NCI-H146 (cell line): ENCODE results near the gene NOD1.

Experiments
- DNase-seq: peaks from one replicate; lab custom pipeline; 2025; lab: John Stamatoyannopoulos, UW

Gene NOD1

GRCh38 chr7:30470163-30470770 is 8.3 kb downstream of the NOD1 start:
- no peak for DNase-seq

- DNase-seq: no peak
Measured at GRCh38 chr7:30469303-30469702, 9.3 kb downstream of the NOD1 start.

- no peak for DNase-seq
Measured at GRCh38 chr7:30468791-30469190, 9.8 kb downstream of the NOD1 start.

- DNase-seq: no peak
Measured at GRCh38 chr7:30468041-30468440, 10.5 kb downstream of the NOD1 start.

- no peak for DNase-seq
Measured at GRCh38 chr7:30467271-30467670, 11.3 kb downstream of the NOD1 start.

GRCh38 chr7:30466266-30466665 is 12.3 kb downstream of the NOD1 start:
- no peak for DNase-seq

- DNase-seq: no peak
Measured at GRCh38 chr7:30465811-30466180, 12.8 kb downstream of the NOD1 start.

- DNase-seq: no peak
Measured at GRCh38 chr7:30465046-30465810, 13.4 kb downstream of the NOD1 start.

- DNase-seq: no peak
Measured at GRCh38 chr7:30464231-30464671, 14.3 kb downstream of the NOD1 start.

- DNase-seq: no peak
Measured at GRCh38 chr7:30463405-30464145, 15.0 kb downstream of the NOD1 start.

- no peak for DNase-seq
Measured at GRCh38 chr7:30462179-30462578, 16.4 kb downstream of the NOD1 start.

GRCh38 chr7:30460246-30460633 is 18.3 kb downstream of the NOD1 start:
- no peak for DNase-seq

- no peak for DNase-seq
Measured at GRCh38 chr7:30459591-30460245, 18.9 kb downstream of the NOD1 start.

- DNase-seq: no peak
Measured at GRCh38 chr7:30458311-30458710, 20.3 kb downstream of the NOD1 start.

GRCh38 chr7:30453921-30454320 is 24.7 kb downstream of the NOD1 start:
- no peak for DNase-seq

- no peak for DNase-seq
Measured at GRCh38 chr7:30453016-30453415, 25.6 kb downstream of the NOD1 start.

GRCh38 chr7:30452280-30452930 is 26.2 kb downstream of the NOD1 start:
- DNase-seq: no peak

- DNase-seq: no peak
Measured at GRCh38 chr7:30451539-30452279, 26.9 kb downstream of the NOD1 start.

- DNase-seq: no peak
Measured at GRCh38 chr7:30450983-30451497, 27.5 kb downstream of the NOD1 start.

GRCh38 chr7:30450240-30450982 is 28.2 kb downstream of the NOD1 start:
- DNase-seq: no peak
